ENCODE results near the gene TOGARAM1.

DNA sequence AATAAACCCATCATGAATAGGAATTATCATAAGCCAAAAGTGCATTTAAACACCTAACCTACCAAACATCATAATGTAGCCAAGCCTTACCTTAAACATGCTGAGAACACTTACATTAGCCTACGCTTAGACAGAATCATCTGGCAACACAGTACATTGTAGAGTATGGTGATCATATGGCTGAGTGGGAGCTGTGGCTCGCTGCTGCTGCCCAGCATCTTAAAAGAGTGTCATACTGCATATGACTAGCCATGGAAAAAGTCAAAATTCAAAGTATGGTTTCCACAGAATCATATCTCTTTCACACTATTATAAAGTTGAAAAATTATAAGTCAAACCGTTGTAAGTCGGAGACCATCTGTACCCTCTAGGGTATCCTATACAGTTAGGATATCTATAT lies 89.9 kb downstream of the TOGARAM1 start:
- TF ChIP-seq, protein P1, sequence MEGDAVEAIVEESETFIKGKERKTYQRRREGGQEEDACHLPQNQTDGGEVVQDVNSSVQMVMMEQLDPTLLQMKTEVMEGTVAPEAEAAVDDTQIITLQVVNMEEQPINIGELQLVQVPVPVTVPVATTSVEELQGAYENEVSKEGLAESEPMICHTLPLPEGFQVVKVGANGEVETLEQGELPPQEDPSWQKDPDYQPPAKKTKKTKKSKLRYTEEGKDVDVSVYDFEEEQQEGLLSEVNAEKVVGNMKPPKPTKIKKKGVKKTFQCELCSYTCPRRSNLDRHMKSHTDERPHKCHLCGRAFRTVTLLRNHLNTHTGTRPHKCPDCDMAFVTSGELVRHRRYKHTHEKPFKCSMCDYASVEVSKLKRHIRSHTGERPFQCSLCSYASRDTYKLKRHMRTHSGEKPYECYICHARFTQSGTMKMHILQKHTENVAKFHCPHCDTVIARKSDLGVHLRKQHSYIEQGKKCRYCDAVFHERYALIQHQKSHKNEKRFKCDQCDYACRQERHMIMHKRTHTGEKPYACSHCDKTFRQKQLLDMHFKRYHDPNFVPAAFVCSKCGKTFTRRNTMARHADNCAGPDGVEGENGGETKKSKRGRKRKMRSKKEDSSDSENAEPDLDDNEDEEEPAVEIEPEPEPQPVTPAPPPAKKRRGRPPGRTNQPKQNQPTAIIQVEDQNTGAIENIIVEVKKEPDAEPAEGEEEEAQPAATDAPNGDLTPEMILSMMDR (IDR thresholded peaks at IDR 0.05; ENCODE audit: insufficient read depth, low read length, poor library complexity, severe bottlenecking): no peak
- TF ChIP-seq EZH2phosphoT487 (conservative IDR thresholded peaks at IDR 0.05; ENCODE audit: low read length): no peak
